ENCODE data around the gene KCMF1.

GRCh38 chr2:85022232-85022631 lies 51.3 kb downstream of the KCMF1 start:
- TF ChIP-seq, protein P1, sequence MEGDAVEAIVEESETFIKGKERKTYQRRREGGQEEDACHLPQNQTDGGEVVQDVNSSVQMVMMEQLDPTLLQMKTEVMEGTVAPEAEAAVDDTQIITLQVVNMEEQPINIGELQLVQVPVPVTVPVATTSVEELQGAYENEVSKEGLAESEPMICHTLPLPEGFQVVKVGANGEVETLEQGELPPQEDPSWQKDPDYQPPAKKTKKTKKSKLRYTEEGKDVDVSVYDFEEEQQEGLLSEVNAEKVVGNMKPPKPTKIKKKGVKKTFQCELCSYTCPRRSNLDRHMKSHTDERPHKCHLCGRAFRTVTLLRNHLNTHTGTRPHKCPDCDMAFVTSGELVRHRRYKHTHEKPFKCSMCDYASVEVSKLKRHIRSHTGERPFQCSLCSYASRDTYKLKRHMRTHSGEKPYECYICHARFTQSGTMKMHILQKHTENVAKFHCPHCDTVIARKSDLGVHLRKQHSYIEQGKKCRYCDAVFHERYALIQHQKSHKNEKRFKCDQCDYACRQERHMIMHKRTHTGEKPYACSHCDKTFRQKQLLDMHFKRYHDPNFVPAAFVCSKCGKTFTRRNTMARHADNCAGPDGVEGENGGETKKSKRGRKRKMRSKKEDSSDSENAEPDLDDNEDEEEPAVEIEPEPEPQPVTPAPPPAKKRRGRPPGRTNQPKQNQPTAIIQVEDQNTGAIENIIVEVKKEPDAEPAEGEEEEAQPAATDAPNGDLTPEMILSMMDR (IDR thresholded peaks at IDR 0.05; ENCODE audit: low read depth, low read length, poor library complexity, severe bottlenecking): no peak
- TF ChIP-seq EZH2phosphoT487 (IDR thresholded peaks at IDR 0.05; ENCODE audit: borderline replicate concordance, low read length): no peak
